ENCODE measurements around the gene TTC9C. TPM values are rescaled to one million over a fixed set of nuclear protein-coding genes. Genes with fewer than 3 reads are reported as not detected.

TTC9C gene
- total and polyA plus RNA-seq, 2 donors (not counting 3 experiments of a cell fraction or from before 2014, with no cell fraction given), result 27.4 to 43.5 TPM

DNA sequence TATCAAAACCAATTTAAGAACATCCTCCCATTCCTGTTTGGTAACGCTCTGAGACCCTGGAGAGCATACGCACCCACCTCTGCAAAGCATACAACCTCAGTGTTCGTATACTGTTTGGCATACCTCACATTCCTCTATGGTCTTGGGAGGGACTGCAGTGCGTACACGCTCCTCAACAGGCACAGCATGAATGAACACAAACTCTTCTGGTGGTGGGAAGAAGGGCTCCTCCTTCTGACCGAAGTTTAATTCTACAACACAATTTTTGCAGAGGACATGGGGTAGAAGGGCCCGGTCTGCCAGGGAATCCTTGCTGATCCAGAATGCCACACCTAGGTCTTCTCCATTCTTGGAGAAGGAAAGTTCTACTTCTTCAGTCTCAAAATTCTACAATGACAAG is 6.3 kb upstream of the TTC9C start:
- no peaks in the 10 kb centered on the region for H3K27me3 ChIP-seq (ENCODE audit: control insufficient read depth in 2 of 2, insufficient read depth in 2 of 2, low read length in 2 of 2)
- no peak overlapping the region for H3K9ac ChIP-seq (replicated peaks; ENCODE audit: extremely low read depth, insufficient read depth, low read length)
- dilution Hi-C loops (cut with MboI; ENCODE audit: extremely low pct_ligation_motif_present, low sequenced_read_pairs), result no loop called here
- peaks cover 32 to 48% of the 10 kb centered on the region in 2 experiments for H3K36me3 ChIP-seq (ENCODE audit: control insufficient read depth in 2 of 2, extremely low read depth in 1 of 2, insufficient read depth in 2 of 2, low read length in 2 of 2)
- no peak overlapping the region for H3K4me3 ChIP-seq (replicated peaks in 1 of 3; ENCODE audit: insufficient read depth in 1 of 3, low read depth in 1 of 3, low read length in 3 of 3)
- intact Hi-C loops (cut with micrococcal nuclease), result no loop called here
- H3K27ac ChIP-seq (ENCODE audit: insufficient read depth, low read depth, low read length), result no peak overlapping the region
- H3K9me1 ChIP-seq (replicated peaks; ENCODE audit: control insufficient read depth, extremely low read depth, insufficient read depth, low read length), result no peaks in the 10 kb centered on the region
- no peaks in the 10 kb centered on the region for H4K20me1 ChIP-seq (replicated peaks; ENCODE audit: control insufficient read depth, extremely low read depth, insufficient read depth, low read length)
- TF ChIP-seq, protein P1, sequence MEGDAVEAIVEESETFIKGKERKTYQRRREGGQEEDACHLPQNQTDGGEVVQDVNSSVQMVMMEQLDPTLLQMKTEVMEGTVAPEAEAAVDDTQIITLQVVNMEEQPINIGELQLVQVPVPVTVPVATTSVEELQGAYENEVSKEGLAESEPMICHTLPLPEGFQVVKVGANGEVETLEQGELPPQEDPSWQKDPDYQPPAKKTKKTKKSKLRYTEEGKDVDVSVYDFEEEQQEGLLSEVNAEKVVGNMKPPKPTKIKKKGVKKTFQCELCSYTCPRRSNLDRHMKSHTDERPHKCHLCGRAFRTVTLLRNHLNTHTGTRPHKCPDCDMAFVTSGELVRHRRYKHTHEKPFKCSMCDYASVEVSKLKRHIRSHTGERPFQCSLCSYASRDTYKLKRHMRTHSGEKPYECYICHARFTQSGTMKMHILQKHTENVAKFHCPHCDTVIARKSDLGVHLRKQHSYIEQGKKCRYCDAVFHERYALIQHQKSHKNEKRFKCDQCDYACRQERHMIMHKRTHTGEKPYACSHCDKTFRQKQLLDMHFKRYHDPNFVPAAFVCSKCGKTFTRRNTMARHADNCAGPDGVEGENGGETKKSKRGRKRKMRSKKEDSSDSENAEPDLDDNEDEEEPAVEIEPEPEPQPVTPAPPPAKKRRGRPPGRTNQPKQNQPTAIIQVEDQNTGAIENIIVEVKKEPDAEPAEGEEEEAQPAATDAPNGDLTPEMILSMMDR (IDR thresholded peaks at IDR 0.05; ENCODE audit: extremely low read depth in 1 of 2, insufficient read depth in 1 of 2, low read depth in 1 of 2, low read length in 2 of 2), result no peak
- TF ChIP-seq MYC (IDR thresholded peaks at IDR 0.05; ENCODE audit: low read depth, low read length), result no peak
- TF ChIP-seq FOS (IDR thresholded peaks at IDR 0.05; ENCODE audit: borderline replicate concordance, insufficient read depth, low read length), result no peak
- no peaks in the 10 kb centered on the region for H3K9me3 ChIP-seq (replicated peaks; ENCODE audit: control insufficient read depth, insufficient read depth, low read length)
- peaks cover 11% of the 10 kb centered on the region for H3K4me1 ChIP-seq (ENCODE audit: control insufficient read depth, extremely low read depth, insufficient read depth, low read length)
- H3K79me2 ChIP-seq (ENCODE audit: control insufficient read depth, insufficient read depth, low read length), result peaks cover 75% of the 10 kb centered on the region
- no peak overlapping the region for H3K4me2 ChIP-seq (ENCODE audit: insufficient read depth, low read length)
- no peak for DNase-seq (ENCODE audit: low read depth, low spot score)
- ChIA-PET CTCF (no interaction called here), POLR2A (no interaction called here)
- no peak for FAIRE-seq
- BruUV-seq (replicated peaks), result TSS peak; percentile 65
- H2AFZ ChIP-seq (ENCODE audit: low read depth, low read length), result no peak overlapping the region

DNA sequence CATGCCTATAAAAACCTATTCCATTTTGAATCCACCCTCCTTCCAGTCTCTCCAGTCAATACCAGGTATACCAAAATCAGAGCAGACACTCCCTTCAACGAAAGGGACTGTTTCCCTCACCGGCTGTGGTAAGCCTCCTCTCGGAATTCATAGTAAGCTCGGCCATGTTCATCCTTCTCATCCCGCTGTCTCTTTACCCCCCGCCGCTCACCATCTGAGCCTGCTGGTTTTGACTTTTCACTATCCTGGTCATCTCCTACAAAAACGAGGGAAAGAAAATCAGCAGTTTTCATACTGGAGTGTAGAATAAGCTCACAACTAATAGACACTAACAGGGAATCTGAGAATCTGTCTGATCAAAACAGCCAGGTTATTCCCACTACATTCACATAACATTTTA is 4.1 kb upstream of the TTC9C start:
- H3K4me2 ChIP-seq (ENCODE audit: insufficient read depth, low read length), result peak overlapping the region; percentile 90
- FAIRE-seq, result no peak
- H4K20me1 ChIP-seq (replicated peaks; ENCODE audit: control insufficient read depth, extremely low read depth, insufficient read depth, low read length), result no peaks in the 10 kb centered on the region
- H3K9ac ChIP-seq (replicated peaks; ENCODE audit: extremely low read depth, insufficient read depth, low read length), result peak overlapping the region; percentile 59
- no peak overlapping the region for H2AFZ ChIP-seq (ENCODE audit: low read depth, low read length)
- peaks cover 28 to 37% of the 10 kb centered on the region in 2 experiments for H3K36me3 ChIP-seq (ENCODE audit: control insufficient read depth in 2 of 2, extremely low read depth in 1 of 2, insufficient read depth in 2 of 2, low read length in 2 of 2)
- no peak for TF ChIP-seq GATA2 (IDR thresholded peaks at IDR 0.05; ENCODE audit: insufficient read depth, insufficient read length, low read depth, low read length)
- TF ChIP-seq FOS (IDR thresholded peaks at IDR 0.05; ENCODE audit: borderline replicate concordance, insufficient read depth, low read length), result no peak
- TF ChIP-seq POLR2AphosphoS5 (IDR thresholded peaks at IDR 0.05; ENCODE audit: insufficient read depth, low read depth, low read length), result no peak
- no peak for TF ChIP-seq EZH2 (IDR thresholded peaks at IDR 0.05; ENCODE audit: borderline replicate concordance, low read depth, low read length, severe bottlenecking)
- no peak for TF ChIP-seq MAX (IDR thresholded peaks at IDR 0.05; ENCODE audit: insufficient read depth, insufficient read length)
- no peak for TF ChIP-seq MYC (IDR thresholded peaks at IDR 0.05; ENCODE audit: low read depth, low read length)
- TF ChIP-seq JUN (IDR thresholded peaks at IDR 0.05; ENCODE audit: borderline replicate concordance, insufficient read depth, insufficient read length, low read depth), result no peak
- TF ChIP-seq, protein P1 (IDR thresholded peaks at IDR 0.05; ENCODE audit: extremely low read depth in 1 of 2, insufficient read depth in 1 of 2, low read depth in 1 of 2, low read length in 2 of 2), result no peak
- no peak for TF ChIP-seq POLR2A (IDR thresholded peaks at IDR 0.05; ENCODE audit: low read depth, low read length)
- dilution Hi-C loops (cut with MboI; ENCODE audit: extremely low pct_ligation_motif_present, low sequenced_read_pairs), result no loop called here
- no peaks in the 10 kb centered on the region for H3K9me1 ChIP-seq (replicated peaks; ENCODE audit: control insufficient read depth, extremely low read depth, insufficient read depth, low read length)
- no peaks in the 10 kb centered on the region for H3K27me3 ChIP-seq (ENCODE audit: control insufficient read depth in 2 of 2, insufficient read depth in 2 of 2, low read length in 2 of 2)
- H3K9me3 ChIP-seq (replicated peaks; ENCODE audit: control insufficient read depth, insufficient read depth, low read length), result no peaks in the 10 kb centered on the region
- peaks cover 72% of the 10 kb centered on the region for H3K79me2 ChIP-seq (ENCODE audit: control insufficient read depth, insufficient read depth, low read length)
- peak overlapping the region in 1 of 3 experiments; percentile 94 for H3K4me3 ChIP-seq (replicated peaks in 1 of 3; ENCODE audit: insufficient read depth in 1 of 3, low read depth in 1 of 3, low read length in 3 of 3)
- DNase-seq (ENCODE audit: low read depth, low spot score), result no peak
- H3K4me1 ChIP-seq (ENCODE audit: control insufficient read depth, extremely low read depth, insufficient read depth, low read length), result peaks cover 11% of the 10 kb centered on the region
- CTCF ChIA-PET, result interaction anchor here (1.0 to 1.5 kb wide), 2 partner anchors 11 to 31 kb away, joined by 3 to 4 read pairs; no protein-coding TSS in a partner anchor
- no peak overlapping the region for H3K27ac ChIP-seq (ENCODE audit: insufficient read depth, low read depth, low read length)
- no TSS peak for BruUV-seq (replicated peaks)
- intact Hi-C loops (cut with micrococcal nuclease), result no loop called here
- POLR2A ChIA-PET, result no interaction called here
